Thymus (tissue), 11 donors: ENCODE data around the gene ANKRD36. TPM values are rescaled to one million over a fixed set of nuclear protein-coding genes. Genes with fewer than 3 reads are reported as not detected.
"Not testable (repeated sequence)": the region's sequence is repeated elsewhere in the genome, so short reads cannot be mapped to it uniquely, and the experiment has no call there.

Experiments used
- DNase-seq, 9 donors: peaks; one replicate each; pipeline ENCODE4 v3.0.0-alpha.2; 2013; ENCODE audit warnings: low spot score in 9 of 9, low read depth in 6 of 9, missing footprints in 1 of 9
- H3K27ac ChIP-seq, 2 donors: one replicate each; pipeline ENCODE4 v1.5.1; 2013; ENCODE audit warnings: control low read depth in 1 of 2, low read depth in 1 of 2, low read length in 1 of 2, mild to moderate bottlenecking in 1 of 2, moderate library complexity in 1 of 2
- H3K27me3 ChIP-seq, 2 donors: one replicate each; pipeline ENCODE4 v1.5.1; 2013; ENCODE audit warnings: low read length in 1 of 2; ENCODE audit not compliant: control insufficient read depth in 2 of 2, insufficient read depth in 1 of 2
- H3K36me3 ChIP-seq, 2 donors: one replicate each; pipeline ENCODE4 v1.5.1; 2013; ENCODE audit warnings: low read length in 1 of 2, mild to moderate bottlenecking in 1 of 2, moderate library complexity in 1 of 2; ENCODE audit not compliant: control insufficient read depth in 2 of 2, insufficient read depth in 2 of 2
- H3K4me1 ChIP-seq, 2 donors: one replicate each; pipeline ENCODE4 v1.5.1; 2013; ENCODE audit warnings: low read length in 2 of 2; ENCODE audit not compliant: control insufficient read depth in 2 of 2, insufficient read depth in 2 of 2
- H3K4me3 ChIP-seq, 2 donors: one replicate each; pipeline ENCODE4 v1.5.1; 2013; ENCODE audit warnings: low read length in 2 of 2, control low read depth in 1 of 2, mild to moderate bottlenecking in 1 of 2
- H3K9me3 ChIP-seq, 2 donors: one replicate each; pipeline ENCODE4 v1.5.1; 2013; ENCODE audit warnings: low read length in 1 of 2, mild to moderate bottlenecking in 1 of 2; ENCODE audit not compliant: control insufficient read depth in 2 of 2, insufficient read depth in 1 of 2
- WGBS: extraction: QIAGEN DNeasy Blood & Tissue Kit; methylation state at CpG from one replicate; pipeline ENCODE4 v1.1.7; 2013; 5-methylcytosine and 5-hydroxymethylcytosine counted together
- polyA plus RNA-seq: library from polyadenylated mRNA; stranded (reverse); fragments of 200-250 nt; gene quantifications from one replicate; pipeline ENCODE4 v1.2.3, GENCODE V29; 2013
- total RNA-seq: library from RNA; stranded (reverse); fragments of 120-200 nt; gene quantifications from one replicate; pipeline ENCODE4 v1.2.4, GENCODE V29; 2013
- donor health status: healthy.

Gene ANKRD36
- total and polyA plus RNA-seq, 2 donors: 12.9 to 26.8 TPM

DNA sequence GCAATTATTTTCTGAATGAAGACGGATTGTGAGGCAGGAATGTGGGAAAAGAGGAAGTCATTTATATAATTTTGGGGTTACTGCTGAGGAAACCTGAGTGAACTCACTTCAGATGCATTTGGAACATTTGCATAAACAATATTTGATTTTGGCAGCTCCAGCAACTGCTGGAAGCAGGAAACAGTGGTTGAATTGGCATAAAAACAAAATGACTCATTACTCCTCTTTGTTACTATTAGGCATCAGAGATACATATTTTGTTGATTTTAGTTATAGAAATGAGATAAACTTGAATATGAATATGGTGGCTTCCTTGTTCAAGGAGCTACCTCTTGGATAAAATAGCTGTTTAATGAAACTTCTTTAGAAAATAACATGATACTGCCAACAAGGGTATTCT, 82.4 kb downstream of the ANKRD36 start:
- not testable (repeated sequence) for H3K4me1 ChIP-seq, DNase-seq, H3K27me3 ChIP-seq, H3K27ac ChIP-seq, H3K9me3 ChIP-seq, H3K4me3 ChIP-seq
- H3K36me3 ChIP-seq: peaks cover 0 to 28% of the 10 kb centered on the region in 2 donors
- WGBS: no CpG with 5 or more reads among the region's 1 CpG

DNA sequence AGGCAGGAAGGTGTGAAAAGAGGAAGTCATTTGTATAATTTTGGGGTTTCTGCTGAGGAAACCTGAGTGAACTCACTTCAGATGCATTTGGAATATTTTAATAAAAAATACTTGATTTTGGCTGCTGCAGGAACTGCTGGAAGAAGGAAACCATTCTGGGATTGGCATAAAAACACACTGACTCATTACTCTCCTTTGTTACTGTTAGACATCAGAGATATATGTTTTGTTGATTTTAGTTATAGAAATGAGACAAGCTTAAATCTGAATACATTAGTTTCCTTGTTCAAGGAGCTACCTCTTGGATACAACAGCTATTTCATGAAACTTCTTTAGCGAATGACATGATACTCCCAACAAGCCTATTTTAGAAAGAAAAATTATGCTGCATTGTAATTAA, 84.3 kb downstream of the ANKRD36 start:
- DNase-seq, H3K27ac ChIP-seq, H3K27me3 ChIP-seq, H3K4me1 ChIP-seq, H3K4me3 ChIP-seq, H3K9me3 ChIP-seq: not testable (repeated sequence)
- H3K36me3 ChIP-seq: peaks cover 4 to 22% of the 10 kb centered on the region in 2 donors
- 100% methylated on average over 1 of the region's 1 CpG for WGBS

DNA sequence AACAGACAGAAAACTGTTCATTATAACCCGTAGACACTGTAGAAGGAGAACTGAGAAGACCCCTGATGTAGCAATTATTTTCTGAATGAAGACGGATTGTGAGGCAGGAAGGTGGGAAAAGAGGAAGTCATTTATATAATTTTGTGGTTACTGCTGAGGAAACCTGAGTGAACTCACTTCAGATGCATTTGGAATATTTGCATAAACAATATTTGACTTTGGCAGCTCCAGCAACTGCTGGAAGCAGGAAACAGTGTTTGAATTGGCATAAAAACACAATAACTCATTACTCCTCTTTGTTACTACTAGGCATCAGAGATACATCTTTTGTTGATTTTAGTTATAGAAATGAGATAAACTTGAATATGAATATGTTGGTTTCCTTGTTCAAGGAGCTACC, 87.9 kb downstream of the ANKRD36 start:
- H3K27me3 ChIP-seq, H3K4me1 ChIP-seq, H3K9me3 ChIP-seq, H3K27ac ChIP-seq, H3K4me3 ChIP-seq, DNase-seq: not testable (repeated sequence)
- H3K36me3 ChIP-seq: peaks cover 4 to 25% of the 10 kb centered on the region in 2 donors
- 42% methylated on average over 2 of the region's 2 CpGs for WGBS

DNA sequence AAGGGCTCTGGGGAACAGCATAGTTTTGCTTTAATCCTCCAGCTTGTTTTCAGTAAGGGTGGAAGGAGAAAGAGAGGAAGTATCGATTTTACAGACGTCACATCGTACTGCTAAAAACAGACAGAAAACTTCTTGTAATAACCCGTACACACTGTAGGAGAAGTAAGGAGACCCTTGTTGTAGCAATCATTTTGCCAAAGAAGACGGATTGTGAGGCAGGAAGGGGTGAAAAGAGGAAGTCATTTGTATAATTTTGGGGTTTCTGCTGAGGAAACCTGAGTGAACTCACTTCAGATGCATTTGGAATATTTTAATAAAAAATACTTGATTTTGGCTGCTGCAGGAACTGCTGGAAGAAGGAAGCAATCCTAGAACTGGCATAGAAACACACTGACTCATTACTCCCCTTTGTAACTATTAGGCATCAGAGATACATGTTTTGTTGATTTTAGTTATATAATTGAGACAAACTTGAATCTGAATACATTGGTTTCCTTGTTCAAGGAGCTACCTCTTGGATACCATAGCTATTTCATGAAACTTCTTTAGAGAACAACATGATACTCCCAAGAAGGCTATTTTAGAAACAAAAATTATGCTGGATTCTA, 89.8 kb downstream of the ANKRD36 start:
- H3K9me3 ChIP-seq, H3K27ac ChIP-seq, H3K4me1 ChIP-seq, DNase-seq, H3K4me3 ChIP-seq, H3K27me3 ChIP-seq: not testable (repeated sequence)
- H3K36me3 ChIP-seq: peaks cover 4 to 20% of the 10 kb centered on the region in 2 donors
- 83% methylated on average over 5 of the region's 5 CpGs for WGBS

- Histone ChIP-seq H3K9me3 (no peaks in the 10 kb centered on the region), H3K4me1 (no peaks in the 10 kb centered on the region), H3K4me3 (no peak overlapping the region), H3K27ac (no peak overlapping the region), H3K27me3 (no peaks in the 10 kb centered on the region), H3K36me3 (peaks cover 9 to 17% of the 10 kb centered on the region in 2 donors)
- DNase-seq: no peak
- WGBS: 97% methylated on average over 5 of the region's 5 CpGs
Observed at GRCh38 chr2:97210325-97210724, 97.4 kb downstream of the ANKRD36 start.

DNA sequence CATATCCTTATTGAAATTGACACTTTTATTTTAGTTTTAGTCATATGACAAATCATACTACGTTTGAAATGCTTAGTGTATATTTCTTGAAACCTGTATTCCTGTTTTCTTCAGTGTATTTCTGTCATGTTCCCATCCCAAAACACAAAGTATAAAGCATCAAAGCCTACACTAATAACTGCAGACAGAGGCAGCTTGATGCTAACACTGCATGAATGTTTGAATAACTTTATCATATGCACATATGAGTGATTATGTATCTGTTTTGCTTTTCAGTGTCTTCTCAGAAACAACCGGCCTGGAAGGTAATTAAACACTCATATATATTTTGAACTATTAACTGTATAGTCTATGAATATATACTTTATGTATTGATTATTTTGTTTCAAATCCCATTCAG, 102.1 kb downstream of the ANKRD36 start:
- WGBS: no CpG with 5 or more reads among the region's 2 CpGs
- DNase-seq, H3K27me3 ChIP-seq, H3K27ac ChIP-seq, H3K4me3 ChIP-seq, H3K4me1 ChIP-seq, H3K9me3 ChIP-seq: not testable (repeated sequence)
- peaks cover 9 to 18% of the 10 kb centered on the region in 2 donors for H3K36me3 ChIP-seq

GRCh38 chr2:97230848-97231585, 118.1 kb downstream of the ANKRD36 start:
- not testable (repeated sequence) for H3K9me3 ChIP-seq, H3K4me3 ChIP-seq, H3K27ac ChIP-seq, DNase-seq, H3K36me3 ChIP-seq, H3K4me1 ChIP-seq, H3K27me3 ChIP-seq
- WGBS: 99% methylated on average over 10 of the region's 10 CpGs

DNA sequence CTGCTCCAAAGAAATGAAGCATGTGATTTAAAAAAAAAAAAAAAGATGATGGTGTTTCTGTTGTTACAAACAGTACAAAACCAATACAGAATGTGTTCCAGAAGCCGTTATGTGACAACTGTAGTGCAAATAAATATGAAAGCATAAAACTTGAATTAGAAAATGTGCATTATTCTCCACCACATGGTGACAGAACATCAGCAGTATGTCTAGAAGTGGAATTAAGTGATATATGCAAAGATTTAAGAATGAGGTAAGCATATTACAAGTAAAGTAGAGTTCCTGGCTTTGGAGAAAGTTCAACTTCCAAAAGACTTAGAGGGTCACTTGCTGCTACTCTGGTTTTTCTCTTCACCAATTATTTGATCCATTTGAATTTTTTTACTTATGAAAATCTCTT, 120.0 kb downstream of the ANKRD36 start:
- H3K36me3 ChIP-seq, H3K4me1 ChIP-seq, H3K27ac ChIP-seq, H3K9me3 ChIP-seq, DNase-seq, H3K27me3 ChIP-seq, H3K4me3 ChIP-seq: not testable (repeated sequence)
- 94% methylated on average over 1 of the region's 1 CpG for WGBS

DNA sequence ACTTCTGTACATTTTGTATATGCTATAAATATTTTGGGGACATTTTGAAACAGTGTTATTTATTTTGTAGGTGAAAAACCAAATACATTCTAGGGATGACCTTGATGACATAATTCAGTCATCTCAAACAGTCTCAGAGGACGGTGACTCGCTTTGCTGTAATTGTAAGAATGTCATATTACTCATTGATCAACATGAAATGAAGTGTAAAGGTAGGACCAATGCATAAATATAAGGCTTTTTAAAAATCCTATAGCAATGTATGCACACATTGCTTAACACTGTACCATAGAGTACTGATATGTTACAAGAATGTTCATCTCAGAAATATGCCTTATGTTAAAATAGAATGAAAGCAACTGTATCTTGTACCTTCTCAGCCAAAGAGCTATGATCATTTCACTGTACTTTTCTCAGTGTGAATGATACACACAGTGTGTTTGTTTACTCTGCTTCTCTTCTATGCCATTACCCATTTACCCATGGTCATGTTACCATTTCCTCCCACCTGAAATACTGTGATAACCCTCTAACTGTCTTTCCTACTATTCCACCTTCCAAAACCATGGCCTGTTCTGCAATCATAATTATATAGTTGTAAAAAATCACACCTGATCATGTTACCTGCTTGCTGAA, 120.8 kb downstream of the ANKRD36 start:
- H3K9me3 ChIP-seq, H3K4me3 ChIP-seq, H3K4me1 ChIP-seq, DNase-seq, H3K27me3 ChIP-seq, H3K36me3 ChIP-seq, H3K27ac ChIP-seq: not testable (repeated sequence)
- no CpG with 5 or more reads among the region's 2 CpGs for WGBS
